Muscle layer of duodenum (tissue), 2 donors: Measurements from ENCODE around the gene ABTB1.
A peak's percentile ranks its signal among the peaks of the same experiment; 100 is the strongest.

Experiments used
- H3K27ac ChIP-seq: one replicate; pipeline ENCODE4 v1.7.0; 2013; ENCODE audit warnings: mild to moderate bottlenecking, low read length
- H3K27me3 ChIP-seq: one replicate; pipeline ENCODE4 v1.7.0; 2013; ENCODE audit warnings: low read depth, mild to moderate bottlenecking, control low read depth, low read length
- H3K36me3 ChIP-seq, 2 donors: one replicate each; pipeline ENCODE4 v1.7.0; 2013; ENCODE audit warnings: low read length in 2 of 2, control low read depth in 1 of 2, mild to moderate bottlenecking in 1 of 2; ENCODE audit not compliant: insufficient read depth in 2 of 2, control insufficient read depth in 1 of 2
- H3K4me1 ChIP-seq, 2 donors: one replicate each; pipeline ENCODE4 v1.7.0; 2013; ENCODE audit warnings: low read length in 2 of 2, mild to moderate bottlenecking in 2 of 2, control low read depth in 1 of 2, moderate library complexity in 1 of 2; ENCODE audit not compliant: insufficient read depth in 2 of 2, control insufficient read depth in 1 of 2
- H3K4me3 ChIP-seq, 2 donors: one replicate each; pipeline ENCODE4 v1.7.0; 2013; ENCODE audit warnings: low read length in 2 of 2, low read depth in 1 of 2, mild to moderate bottlenecking in 1 of 2
- H3K9me3 ChIP-seq, 2 donors: one replicate each; pipeline ENCODE4 v1.7.0; 2013; ENCODE audit warnings: low read length in 2 of 2, control low read depth in 1 of 2, mild to moderate bottlenecking in 1 of 2; ENCODE audit not compliant: control insufficient read depth in 1 of 2
- donor health status: healthy.

The ABTB1 gene

GRCh38 chr3:127672429-127673190 lies at the start of gene ABTB1:
TSS of gene ABTB1 (plus strand) at chr3:127672952. CDS start at chr3:127673026, 74 bp downstream.
- Histone ChIP-seq H3K4me3 (peak within 1 kb of the TSS; percentile 62 to 96), H3K27ac (peak within 1 kb of the TSS; percentile 51), H3K9me3 (no peaks in the 10 kb centered on the region), H3K4me1 (peaks cover 0 to 28% of the 10 kb centered on the region in 2 donors), H3K36me3 (peaks cover 0 to 17% of the 10 kb centered on the region in 2 donors), H3K27me3 (no peaks in the 10 kb centered on the region)

- Histone ChIP-seq H3K4me3 (no peak overlapping the region), H3K27ac (no peak overlapping the region), H3K27me3 (no peaks in the 10 kb centered on the region), H3K9me3 (no peaks in the 10 kb centered on the region), H3K4me1 (no peaks in the 10 kb centered on the region), H3K36me3 (peaks cover 8 to 21% of the 10 kb centered on the region in 2 donors)
These were observed 48.7 kb upstream of the ABTB1 start for GRCh38 chr3:127624063-127624462.

- Histone ChIP-seq H3K36me3 (peaks cover 4 to 12% of the 10 kb centered on the region in 2 donors), H3K27ac (no peak overlapping the region), H3K27me3 (peaks cover 10% of the 10 kb centered on the region), H3K4me3 (no peak overlapping the region), H3K4me1 (peaks cover 0 to 12% of the 10 kb centered on the region in 2 donors), H3K9me3 (no peaks in the 10 kb centered on the region)
These were observed 46.9 kb upstream of the ABTB1 start for GRCh38 chr3:127625821-127626220.

GRCh38 chr3:127628426-127628787 lies 44.3 kb upstream of the ABTB1 start:
- no peak overlapping the region for H3K4me3 ChIP-seq
- no peak overlapping the region for H3K27ac ChIP-seq
- peaks cover 0 to 12% of the 10 kb centered on the region in 2 donors for H3K4me1 ChIP-seq
- no peaks in the 10 kb centered on the region for H3K9me3 ChIP-seq
- H3K36me3 ChIP-seq = no peaks in the 10 kb centered on the region
- peaks cover 13% of the 10 kb centered on the region for H3K27me3 ChIP-seq

GRCh38 chr3:127628788-127629466 lies 43.8 kb upstream of the ABTB1 start, which contains the start of gene PODXL2:
TSS of gene PODXL2 (plus strand) at chr3:127629185. CDS start at chr3:127629220, 35 bp downstream.
- Histone ChIP-seq H3K27me3 (peaks cover 13% of the 10 kb centered on the region), H3K9me3 (no peaks in the 10 kb centered on the region), H3K36me3 (no peaks in the 10 kb centered on the region), H3K27ac (no peak within 1 kb of the TSS), H3K4me3 (peak within 1 kb of the TSS; percentile 46 to 75), H3K4me1 (peaks cover 0 to 12% of the 10 kb centered on the region in 2 donors)

GRCh38 chr3:127629467-127630403 lies 43.0 kb upstream of the ABTB1 start:
- H3K9me3 ChIP-seq = no peaks in the 10 kb centered on the region
- H3K4me3 ChIP-seq = peak overlapping the region; percentile 46 to 75
- H3K4me1 ChIP-seq = peaks cover 0 to 12% of the 10 kb centered on the region in 2 donors
- peaks cover 13% of the 10 kb centered on the region for H3K27me3 ChIP-seq
- H3K27ac ChIP-seq = no peak overlapping the region
- no peaks in the 10 kb centered on the region for H3K36me3 ChIP-seq

GRCh38 chr3:127630811-127631714 lies 41.7 kb upstream of the ABTB1 start:
- Histone ChIP-seq H3K4me1 (peaks cover 0 to 12% of the 10 kb centered on the region in 2 donors), H3K36me3 (no peaks in the 10 kb centered on the region), H3K27me3 (peaks cover 13% of the 10 kb centered on the region), H3K27ac (no peak overlapping the region), H3K4me3 (no peak overlapping the region), H3K9me3 (no peaks in the 10 kb centered on the region)

GRCh38 chr3:127632035-127632820 lies 40.5 kb upstream of the ABTB1 start:
- Histone ChIP-seq H3K4me1 (peaks cover 0 to 12% of the 10 kb centered on the region in 2 donors), H3K27ac (no peak overlapping the region), H3K27me3 (peaks cover 13% of the 10 kb centered on the region), H3K9me3 (no peaks in the 10 kb centered on the region), H3K4me3 (no peak overlapping the region), H3K36me3 (no peaks in the 10 kb centered on the region)

- peaks cover 0 to 8% of the 10 kb centered on the region in 2 donors for H3K4me1 ChIP-seq
- no peaks in the 10 kb centered on the region for H3K36me3 ChIP-seq
- no peaks in the 10 kb centered on the region for H3K9me3 ChIP-seq
- H3K4me3 ChIP-seq = no peak overlapping the region
- H3K27ac ChIP-seq = no peak overlapping the region
- peaks cover 12% of the 10 kb centered on the region for H3K27me3 ChIP-seq
These were observed 38.1 kb upstream of the ABTB1 start for GRCh38 chr3:127634653-127635052.

GRCh38 chr3:127637546-127637945 lies 35.2 kb upstream of the ABTB1 start:
- Histone ChIP-seq H3K27me3 (no peaks in the 10 kb centered on the region), H3K4me3 (no peak overlapping the region), H3K4me1 (no peaks in the 10 kb centered on the region), H3K36me3 (no peaks in the 10 kb centered on the region), H3K27ac (no peak overlapping the region), H3K9me3 (no peaks in the 10 kb centered on the region)
